ENCODE results near the gene MFAP1.

The MFAP1 gene

GRCh38 chr15:43800286-43801141 lies 24.0 kb downstream of the MFAP1 start, which contains the start of gene HYPK:
TSS of gene HYPK (plus strand) at chr15:43800599. CDS start at chr15:43800623, 24 bp downstream.
- Histone ChIP-seq H3K36me3 (ENCODE audit: low read length) (peaks cover 10% of the 10 kb centered on the region; the same call in 1 of the 2 replicates), H3K9ac (ENCODE audit: low read length) (peak within 1 kb of the TSS; percentile 92), H3K4me2 (ENCODE audit: low read depth, low read length, poor library complexity, severe bottlenecking) (peak within 1 kb of the TSS; percentile 96), H3K27me3 (ENCODE audit: low read length) (no peaks in the 10 kb centered on the region), H3F3A (ENCODE audit: insufficient read depth) (peaks cover 81% of the 10 kb centered on the region), H3K9me3 (ENCODE audit: insufficient read depth, low read length) (no peaks in the 10 kb centered on the region), H2AFZ (ENCODE audit: low read depth, low read length, severe bottlenecking) (no peak within 1 kb of the TSS), H3K9me2 (replicated peaks; ENCODE audit: insufficient read depth, low read length) (no peaks in the 10 kb centered on the region), H4K20me1 (ENCODE audit: low read depth, low read length) (no peaks in the 10 kb centered on the region), H3K4me3 (ENCODE audit: insufficient read depth, low read length, poor library complexity, severe bottlenecking) (peak within 1 kb of the TSS; percentile 82), H3K79me2 (ENCODE audit: insufficient read depth, low read length) (peaks cover 17% of the 10 kb centered on the region), H3K27ac (ENCODE audit: low read depth, low read length) (peak within 1 kb of the TSS; percentile 96)
- TF ChIP-seq EZH2phosphoT487 (conservative IDR thresholded peaks at IDR 0.05; ENCODE audit: low read length) (no peak), CTCF (IDR thresholded peaks at IDR 0.05; ENCODE audit: insufficient read depth, low read length, poor library complexity, severe bottlenecking) (no peak)

- Histone ChIP-seq H2AFZ (ENCODE audit: low read depth, low read length, severe bottlenecking) (no peak within 1 kb of the TSS), H3K4me3 (ENCODE audit: insufficient read depth, low read length, poor library complexity, severe bottlenecking) (peak within 1 kb of the TSS; percentile 82), H3K79me2 (ENCODE audit: insufficient read depth, low read length) (peaks cover 17% of the 10 kb centered on the region), H4K20me1 (ENCODE audit: low read depth, low read length) (no peaks in the 10 kb centered on the region), H3K9me3 (ENCODE audit: insufficient read depth, low read length) (no peaks in the 10 kb centered on the region), H3K27ac (ENCODE audit: low read depth, low read length) (peak within 1 kb of the TSS; percentile 96), H3K4me2 (ENCODE audit: low read depth, low read length, poor library complexity, severe bottlenecking) (peak within 1 kb of the TSS; percentile 96), H3K27me3 (ENCODE audit: low read length) (no peaks in the 10 kb centered on the region), H3K9me2 (replicated peaks; ENCODE audit: insufficient read depth, low read length) (no peaks in the 10 kb centered on the region), H3K9ac (ENCODE audit: low read length) (peak within 1 kb of the TSS; percentile 92), H3K36me3 (ENCODE audit: low read length) (peaks cover 5% of the 10 kb centered on the region; the same call in 1 of the 2 replicates), H3F3A (ENCODE audit: insufficient read depth) (peaks cover 82% of the 10 kb centered on the region)
- TF ChIP-seq EZH2phosphoT487 (conservative IDR thresholded peaks at IDR 0.05; ENCODE audit: low read length) (no peak), CTCF (IDR thresholded peaks at IDR 0.05; ENCODE audit: insufficient read depth, low read length, poor library complexity, severe bottlenecking) (no peak)
Measured at GRCh38 chr15:43799945-43800285, 24.6 kb downstream of the MFAP1 start, which contains the start of gene SERINC4. TSS of gene SERINC4 (minus strand) at chr15:43800220. CDS start at chr15:43799986, 234 bp downstream.

- H2AFZ ChIP-seq (ENCODE audit: low read depth, low read length, severe bottlenecking), result no peak overlapping the region
- peaks cover 22% of the 10 kb centered on the region for H3K79me2 ChIP-seq (ENCODE audit: insufficient read depth, low read length)
- H3K9ac ChIP-seq (ENCODE audit: low read length), result peak overlapping the region; percentile 92
- no peaks in the 10 kb centered on the region for H4K20me1 ChIP-seq (ENCODE audit: low read depth, low read length)
- peak overlapping the region; percentile 96 for H3K4me2 ChIP-seq (ENCODE audit: low read depth, low read length, poor library complexity, severe bottlenecking)
- H3K36me3 ChIP-seq (ENCODE audit: low read length), result peaks cover 5% of the 10 kb centered on the region
- peak; percentile 61 for TF ChIP-seq CTCF (IDR thresholded peaks at IDR 0.05; ENCODE audit: insufficient read depth, low read length, poor library complexity, severe bottlenecking)
- no peak for TF ChIP-seq EZH2phosphoT487 (conservative IDR thresholded peaks at IDR 0.05; ENCODE audit: low read length)
- H3F3A ChIP-seq (ENCODE audit: insufficient read depth), result peaks cover 81% of the 10 kb centered on the region
- H3K9me2 ChIP-seq (replicated peaks; ENCODE audit: insufficient read depth, low read length), result no peaks in the 10 kb centered on the region
- H3K27me3 ChIP-seq (ENCODE audit: low read length), result no peaks in the 10 kb centered on the region
- H3K9me3 ChIP-seq (ENCODE audit: insufficient read depth, low read length), result no peaks in the 10 kb centered on the region
- H3K27ac ChIP-seq (ENCODE audit: low read depth, low read length), result peak overlapping the region; percentile 96
- H3K4me3 ChIP-seq (ENCODE audit: insufficient read depth, low read length, poor library complexity, severe bottlenecking), result peak overlapping the region; percentile 12
Measured at GRCh38 chr15:43799209-43799944, 25.1 kb downstream of the MFAP1 start.

Measured in SU-DHL-6 (cell line).